Neural cell (in vitro differentiated cells): ENCODE measurements around the gene KCNK6. TPM values are rescaled to one million over a fixed set of nuclear protein-coding genes. Genes with fewer than 3 reads are reported as not detected.

Source experiments
- H2AFZ ChIP-seq: fragments of 200-600, 300-800 bp; sonication (generic), shearing (Covaris generic); 2 replicates; pipeline ENCODE4 v1.6.0; 2014; ENCODE audit warnings: low read depth, mild to moderate bottlenecking, antibody characterized with exemption, low read length, moderate library complexity
- H3F3A ChIP-seq: fragments of 200-600 bp; shearing (Covaris generic); 2 replicates; pipeline ENCODE4 v1.6.1; 2016; ENCODE audit warnings: mild to moderate bottlenecking, moderate library complexity, mixed read lengths, antibody characterized with exemption, low read length; ENCODE audit not compliant: insufficient read depth, poor library complexity, severe bottlenecking
- H3K27ac ChIP-seq: fragments of 200-600, 300-800 bp; sonication (generic), shearing (Covaris generic); 2 replicates; pipeline ENCODE4 v1.5.1; 2014; ENCODE audit warnings: mild to moderate bottlenecking, low read length, moderate library complexity
- H3K27me3 ChIP-seq: fragments of 300-800, 200-600 bp; sonication (generic), shearing (Covaris generic); 2 replicates; pipeline ENCODE4 v1.6.0; 2014; ENCODE audit warnings: mild to moderate bottlenecking, low read depth, low read length, moderate library complexity; ENCODE audit not compliant: insufficient read depth
- H3K36me3 ChIP-seq: fragments of 300-800, 200-600 bp; sonication (generic), shearing (Covaris generic); 2 replicates; pipeline ENCODE4 v1.5.1; 2014; ENCODE audit warnings: mild to moderate bottlenecking, antibody characterized with exemption, low read length, moderate library complexity; ENCODE audit not compliant: insufficient read depth
- H3K4me2 ChIP-seq: fragments of 300-800, 200-600 bp; sonication (generic), shearing (Covaris generic); 2 replicates; pipeline ENCODE4 v1.6.0; 2014; ENCODE audit warnings: mild to moderate bottlenecking, low read length
- H3K4me3 ChIP-seq: fragments of 300-800, 200-600 bp; sonication (generic), shearing (Covaris generic); 2 replicates; pipeline ENCODE4 v1.5.1; 2014; ENCODE audit warnings: mild to moderate bottlenecking, low read length, moderate library complexity
- H3K79me2 ChIP-seq: fragments of 200-600 bp; shearing (Covaris generic); replicated peaks from 2 replicates; pipeline ENCODE4 v1.6.0; 2014; ENCODE audit warnings: mild to moderate bottlenecking, low read length, moderate library complexity; ENCODE audit not compliant: insufficient read depth
- H3K9ac ChIP-seq: fragments of 300-800, 200-600 bp; sonication (generic), shearing (Covaris generic); 2 replicates; pipeline ENCODE4 v1.6.1; 2016; ENCODE audit warnings: mild to moderate bottlenecking, low read length, mixed read lengths
- H3K9me2 ChIP-seq: fragments of 200-600 bp; shearing (Covaris generic); 2 replicates; pipeline ENCODE4 v1.6.1; 2016; ENCODE audit warnings: mild to moderate bottlenecking, low read length, mixed read lengths; ENCODE audit not compliant: insufficient read depth
- H3K9me3 ChIP-seq: fragments of 200-600, 300-800 bp; sonication (generic), shearing (Covaris generic); 2 replicates; pipeline ENCODE4 v1.6.1; 2016; ENCODE audit warnings: mild to moderate bottlenecking, mixed run types, low read length, moderate library complexity, mixed read lengths
- H4K20me1 ChIP-seq: fragments of 200-600 bp; shearing (Covaris generic); 2 replicates; pipeline ENCODE4 v1.6.1; 2016; ENCODE audit warnings: mild to moderate bottlenecking, mixed run types; ENCODE audit not compliant: insufficient read depth
- CTCF ChIP-seq: fragments of 450-650 bp; IDR thresholded peaks from 2 replicates; pipeline ENCODE4 v1.5.1; 2014; ENCODE audit warnings: antibody characterized with exemption, mild to moderate bottlenecking, moderate library complexity; ENCODE audit not compliant: poor library complexity, severe bottlenecking
- EP300 ChIP-seq: fragments of 450-650 bp; conservative IDR thresholded peaks from 2 replicates; pipeline ENCODE4 v1.6.1; 2014; ENCODE audit warnings: antibody characterized with exemption, mild to moderate bottlenecking, moderate library complexity; ENCODE audit not compliant: poor library complexity, severe bottlenecking
- EZH2 ChIP-seq: fragments of 200-600, 300-800 bp; shearing (Covaris generic), sonication (generic); IDR thresholded peaks from 2 replicates; pipeline ENCODE4 v1.6.1; 2014; ENCODE audit warnings: antibody characterized with exemption, low read length, borderline replicate concordance, mild to moderate bottlenecking; ENCODE audit not compliant: insufficient read depth, poor library complexity, severe bottlenecking
- MXI1 ChIP-seq: fragments of 450-650 bp; conservative IDR thresholded peaks from 2 replicates; pipeline ENCODE4 v1.6.1; 2014; ENCODE audit warnings: antibody characterized with exemption, mild to moderate bottlenecking; ENCODE audit not compliant: poor library complexity, severe bottlenecking
- POLR2AphosphoS5 ChIP-seq: IDR thresholded peaks from 2 replicates; pipeline ENCODE4 v1.6.1; 2012
- RAD21 ChIP-seq: fragments of 450-650 bp; conservative IDR thresholded peaks from 2 replicates; pipeline ENCODE4 v1.6.1; 2014; ENCODE audit warnings: antibody characterized with exemption, mild to moderate bottlenecking, moderate library complexity
- REST ChIP-seq: IDR thresholded peaks from 2 replicates; pipeline ENCODE4 v1.6.1; 2012; ENCODE audit warnings: borderline replicate concordance
- SMC3 ChIP-seq: fragments of 450-650 bp; conservative IDR thresholded peaks from 2 replicates; pipeline ENCODE4 v1.6.1; 2014; ENCODE audit warnings: antibody characterized with exemption, mild to moderate bottlenecking, moderate library complexity; ENCODE audit not compliant: poor library complexity
- TAF1 ChIP-seq: IDR thresholded peaks from 2 replicates; pipeline ENCODE4 v1.6.1; 2012; ENCODE audit warnings: low read depth
- polyA plus RNA-seq: library from polyadenylated mRNA; depleted of rRNA; stranded (reverse); fragments of >200 nt; gene quantifications from 2 replicates; pipeline ENCODE4 v1.2.3, GENCODE V29; 2014

Gene KCNK6
- polyA plus RNA-seq, 1 donor from 2014 or later: not detected

DNA sequence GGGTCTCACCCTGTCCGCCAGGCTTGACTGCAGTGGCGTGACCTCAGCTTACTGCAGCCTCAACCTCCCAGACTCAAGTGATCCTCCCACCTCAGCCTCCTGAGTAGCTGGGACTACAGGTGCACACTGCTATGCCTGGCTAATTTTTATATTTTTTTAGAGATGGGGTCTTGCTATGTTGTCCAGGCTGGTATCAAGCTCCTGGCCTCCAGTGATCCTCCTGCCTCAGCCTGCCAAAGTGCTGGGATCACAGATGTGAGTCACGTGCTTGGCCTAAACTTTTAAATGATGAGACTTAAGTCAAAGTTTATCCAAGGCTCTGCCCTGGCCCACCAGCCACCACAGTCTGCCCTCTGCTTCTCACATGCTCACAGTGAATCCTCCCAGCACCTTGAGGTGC lies 13.4 kb upstream of the KCNK6 start:
- no peak overlapping the region for H3K4me2 ChIP-seq
- no peak overlapping the region for H3K9ac ChIP-seq
- TF ChIP-seq MXI1: no peak
- no peak for TF ChIP-seq REST
- TF ChIP-seq CTCF: no peak
- TF ChIP-seq EP300: no peak
- no peak for TF ChIP-seq RAD21
- TF ChIP-seq TAF1: no peak
- H3K9me3 ChIP-seq: no peaks in the 10 kb centered on the region
- no peaks in the 10 kb centered on the region for H3F3A ChIP-seq
- H3K27ac ChIP-seq: no peak overlapping the region
- no peaks in the 10 kb centered on the region for H3K79me2 ChIP-seq
- no peak overlapping the region for H2AFZ ChIP-seq
- H4K20me1 ChIP-seq: no peaks in the 10 kb centered on the region
- H3K4me3 ChIP-seq: no peak overlapping the region
- H3K36me3 ChIP-seq: no peaks in the 10 kb centered on the region
- H3K9me2 ChIP-seq: no peaks in the 10 kb centered on the region
- no peaks in the 10 kb centered on the region for H3K27me3 ChIP-seq

GRCh38 chr19:38307076-38307475 lies 12.6 kb upstream of the KCNK6 start:
- H3K9ac ChIP-seq: no peak overlapping the region
- no peaks in the 10 kb centered on the region for H3K27me3 ChIP-seq
- no peak overlapping the region for H3K4me3 ChIP-seq
- H3K79me2 ChIP-seq: no peaks in the 10 kb centered on the region
- H4K20me1 ChIP-seq: no peaks in the 10 kb centered on the region
- no peaks in the 10 kb centered on the region for H3F3A ChIP-seq
- H2AFZ ChIP-seq: no peak overlapping the region
- H3K9me2 ChIP-seq: no peaks in the 10 kb centered on the region
- no peaks in the 10 kb centered on the region for H3K36me3 ChIP-seq
- H3K27ac ChIP-seq: no peak overlapping the region
- H3K9me3 ChIP-seq: no peaks in the 10 kb centered on the region
- H3K4me2 ChIP-seq: no peak overlapping the region
- TF ChIP-seq EZH2 (no peak), REST (no peak), SMC3 (no peak), POLR2AphosphoS5 (no peak), EP300 (no peak), MXI1 (no peak), CTCF (no peak), RAD21 (no peak), TAF1 (no peak)
